GM23338 (cell line): ENCODE measurements around the gene CDON. TPM values are rescaled to one million over a fixed set of nuclear protein-coding genes. Genes with fewer than 3 reads are reported as not detected.

Source experiments
- ATAC-seq: fragments of 200-7000 bp; cut with Tn5 transposase; 3 replicates; pipeline ENCODE4 v1.9.1; 2020
- DNase-seq: peaks from one replicate; pipeline ENCODE4 v3.0.0-alpha.2; 2015; ENCODE audit warnings: low spot score
- H2AFZ ChIP-seq: fragments of 200-600 bp; sonication (generic); 2 replicates; pipeline ENCODE4 v1.8.0; 2016; ENCODE audit warnings: antibody characterized with exemption, mild to moderate bottlenecking, moderate library complexity
- H3F3A ChIP-seq: fragments of 200-600 bp; sonication (generic); replicated peaks from 2 replicates; pipeline ENCODE4 v1.8.0; 2017; ENCODE audit warnings: antibody characterized with exemption, mixed run types, low read depth
- H3K27ac ChIP-seq: fragments of 200-600 bp; sonication (generic); 2 replicates; pipeline ENCODE4 v1.6.1; 2016; ENCODE audit warnings: low read depth
- H3K27me3 ChIP-seq: fragments of 200-600 bp; sonication (generic); 2 replicates; pipeline ENCODE4 v1.8.0; 2016; ENCODE audit warnings: mild to moderate bottlenecking, mixed run types, moderate library complexity; ENCODE audit not compliant: insufficient read depth
- H3K36me3 ChIP-seq: fragments of 200-600 bp; sonication (generic); 2 replicates; pipeline ENCODE4 v1.8.0; 2016; ENCODE audit warnings: mild to moderate bottlenecking; ENCODE audit not compliant: insufficient read depth
- H3K4me1 ChIP-seq: fragments of 200-600 bp; sonication (generic); 2 replicates; pipeline ENCODE4 v1.8.0; 2016; ENCODE audit warnings: mild to moderate bottlenecking, moderate library complexity; ENCODE audit not compliant: insufficient read depth
- H3K4me2 ChIP-seq: fragments of 200-600 bp; sonication (generic); 2 replicates; pipeline ENCODE4 v1.7.1; 2017; ENCODE audit warnings: mixed run types
- H3K4me3 ChIP-seq: fragments of 200-600 bp; sonication (generic); 2 replicates; pipeline ENCODE4 v1.6.1; 2016; ENCODE audit warnings: mixed run types
- H3K79me2 ChIP-seq: fragments of 200-600 bp; sonication (generic); replicated peaks from 2 replicates; pipeline ENCODE4 v1.8.0; 2017; ENCODE audit warnings: mild to moderate bottlenecking; ENCODE audit not compliant: insufficient read depth
- H3K9me2 ChIP-seq: fragments of 200-600 bp; sonication (generic); 2 replicates; pipeline ENCODE4 v1.8.0; 2017; ENCODE audit not compliant: insufficient read depth
- H4K20me1 ChIP-seq: fragments of 200-600 bp; sonication (generic); replicated peaks from 2 replicates; pipeline ENCODE4 v1.8.0; 2017; ENCODE audit warnings: mild to moderate bottlenecking; ENCODE audit not compliant: insufficient read depth
- H3K27ac Mint-ChIP-seq: 2 replicates; pipeline ENCODE4 v1.8.0; 2020; ENCODE audit warnings: inconsistent platforms, mild to moderate bottlenecking, moderate library complexity, mixed read lengths
- H3K27me3 Mint-ChIP-seq: 3 replicates; pipeline ENCODE4 v1.8.0; 2022; ENCODE audit warnings: low read depth, mild to moderate bottlenecking, moderate library complexity, mixed read lengths, inconsistent platforms; ENCODE audit not compliant: insufficient read depth, poor library complexity
- H3K36me3 Mint-ChIP-seq: 3 replicates; pipeline ENCODE4 v1.8.0; 2021; ENCODE audit warnings: low read depth, mild to moderate bottlenecking, inconsistent platforms, moderate library complexity, mixed read lengths
- H3K4me1 Mint-ChIP-seq: 3 replicates; pipeline ENCODE4 v1.8.0; 2020; ENCODE audit warnings: mild to moderate bottlenecking, inconsistent platforms, mixed read lengths
- H3K4me3 Mint-ChIP-seq: 3 replicates; pipeline ENCODE4 v1.8.0; 2021; ENCODE audit warnings: moderate library complexity, mild to moderate bottlenecking, inconsistent platforms, mixed read lengths
- H3K9me3 Mint-ChIP-seq: 3 replicates; pipeline ENCODE4 v1.8.0; 2020; ENCODE audit warnings: moderate library complexity, mild to moderate bottlenecking, inconsistent platforms, mixed read lengths
- CREB1 ChIP-seq: fragments of 250-450 bp; sonication (Bioruptor Pico); IDR thresholded peaks from 2 replicates; pipeline ENCODE4 v1.5.0; 2020; ENCODE audit warnings: low read depth, mild to moderate bottlenecking, moderate library complexity
- CTCF ChIP-seq, 2 experiments: fragments of 200-600 bp in 1 of 2; sonication (generic) in 1 of 2; conservative IDR thresholded peaks; 2 replicates each; pipeline versions ENCODE4 v1.5.1 to v1.6.1; 2016 to 2017; ENCODE audit warnings: antibody characterized with exemption in 2 of 2, low read depth in 2 of 2, mild to moderate bottlenecking in 2 of 2, moderate library complexity in 1 of 2
- EZH2 ChIP-seq: fragments of 200-600 bp; sonication (generic); IDR thresholded peaks from one replicate; pipeline ENCODE4 v1.8.0; 2017; ENCODE audit warnings: antibody characterized with exemption, mild to moderate bottlenecking, low read depth; ENCODE audit not compliant: unreplicated experiment
- EZH2phosphoT487 ChIP-seq: fragments of 200-600 bp; sonication (generic); IDR thresholded peaks from one replicate; pipeline ENCODE4 v1.8.1; 2018; ENCODE audit warnings: antibody characterized with exemption; ENCODE audit not compliant: unreplicated experiment
- JUNB ChIP-seq: IDR thresholded peaks from one replicate; pipeline ENCODE4 v1.6.1; 2016; ENCODE audit warnings: antibody characterized with exemption; ENCODE audit not compliant: unreplicated experiment
- POLR2AphosphoS5 ChIP-seq: IDR thresholded peaks from 2 replicates; pipeline ENCODE4 v1.6.1; 2016; ENCODE audit warnings: antibody characterized with exemption, low read depth
- STAT1 ChIP-seq: IDR thresholded peaks from one replicate; pipeline ENCODE4 v1.6.1; 2016; ENCODE audit warnings: antibody characterized with exemption; ENCODE audit not compliant: unreplicated experiment
- ZNF114 ChIP-seq: fragments of 250-450 bp; sonication (Bioruptor Pico); IDR thresholded peaks from 2 replicates; pipeline ENCODE4 v1.5.0; 2020; ENCODE audit warnings: mild to moderate bottlenecking, moderate library complexity
- polyA plus RNA-seq: library from polyadenylated mRNA; unstranded; fragments of >200 nt; fragmentation: Nextera tagmentation; extraction: Ambion mirVana; gene quantifications from 2 replicates; pipeline ENCODE4 v1.2.1, GENCODE V29; 2016
- total RNA-seq: library from RNA; depleted of rRNA; stranded (reverse); fragments of >200 nt; shearing (Covaris generic); gene quantifications from 2 replicates; pipeline ENCODE4 v1.2.3, GENCODE V29; 2014
- TF ChIP-seq, protein P1 (sequence below): IDR thresholded peaks from one replicate; pipeline ENCODE4 v1.6.1; 2018; ENCODE audit warnings: antibody characterized with exemption; ENCODE audit not compliant: unreplicated experiment

CDON gene
- total and polyA plus RNA-seq, 2 experiments from 2014 or later, result 4.1 to 35.5 TPM

GRCh38 chr11:125921042-125921441 is 141.6 kb downstream of the CDON start:
- Mint-ChIP-seq H3K9me3 (no peaks in the 10 kb centered on the region), H3K4me3 (no peak overlapping the region), H3K4me1 (peaks cover 18% of the 10 kb centered on the region; the same call in 2 of the 3 replicates), H3K27me3 (peaks cover 1% of the 10 kb centered on the region), H3K27ac (no peak overlapping the region), H3K36me3 (no peaks in the 10 kb centered on the region)
- ATAC-seq (no peak), DNase-seq (no peak)
- TF ChIP-seq EZH2, result no peak
- TF ChIP-seq ZNF114 (CRISPR knock-in tag), result no peak
- TF ChIP-seq STAT1, result no peak
- TF ChIP-seq JUNB, result no peak
- no peak for TF ChIP-seq CREB1
- no peaks in the 10 kb centered on the region for H3K79me2 ChIP-seq
- no peak overlapping the region for H2AFZ ChIP-seq
- H3K4me2 ChIP-seq, result no peak overlapping the region
- no peaks in the 10 kb centered on the region for H3K27me3 ChIP-seq
- H3F3A ChIP-seq, result no peaks in the 10 kb centered on the region
- no peaks in the 10 kb centered on the region for H3K4me1 ChIP-seq
- H3K4me3 ChIP-seq, result no peak overlapping the region
- H4K20me1 ChIP-seq, result no peaks in the 10 kb centered on the region
- no peaks in the 10 kb centered on the region for H3K9me2 ChIP-seq
- no peaks in the 10 kb centered on the region for H3K36me3 ChIP-seq
- H3K27ac ChIP-seq, result no peak overlapping the region

DNA sequence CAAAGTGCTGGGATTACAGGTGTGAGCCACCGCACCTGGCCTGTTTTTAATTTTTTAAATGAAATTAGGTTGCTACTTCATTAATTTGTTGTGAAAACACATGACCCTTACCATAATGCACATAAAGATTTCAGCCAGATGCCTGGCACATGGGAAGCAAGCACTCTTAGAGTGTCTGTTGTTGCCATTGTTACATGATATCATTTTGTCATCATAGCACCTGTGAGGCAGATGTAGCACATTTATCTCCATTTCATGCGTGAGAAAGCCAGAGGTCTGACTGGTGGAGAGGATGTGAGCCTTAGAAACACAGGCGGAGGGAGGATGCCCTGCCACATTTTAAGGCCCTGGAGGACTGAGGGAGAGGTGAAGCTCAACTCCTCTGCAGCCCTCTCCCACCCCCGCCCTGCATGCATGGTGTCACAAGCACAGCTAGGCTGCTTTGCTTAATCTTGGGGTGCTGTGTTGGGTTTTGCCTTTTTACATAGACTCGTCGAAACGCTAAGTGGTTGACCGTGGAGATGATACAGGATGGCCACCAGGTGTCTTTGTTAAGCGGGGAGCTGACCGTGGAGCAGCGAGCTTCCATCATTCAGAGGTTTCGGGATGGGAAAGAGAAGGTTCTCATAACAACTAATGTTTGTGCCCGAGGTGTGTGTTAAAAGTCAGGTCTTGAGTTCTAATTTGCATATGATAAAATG is 144.4 kb downstream of the CDON start:
- H3K79me2 ChIP-seq, result no peaks in the 10 kb centered on the region
- peak; percentile 53 for DNase-seq
- H3K36me3 Mint-ChIP-seq, result no peaks in the 10 kb centered on the region
- H3K4me1 ChIP-seq, result no peaks in the 10 kb centered on the region
- H3K4me2 ChIP-seq, result no peak overlapping the region
- ATAC-seq, result peak; percentile 65
- H3K4me1 Mint-ChIP-seq, result peaks cover 8% of the 10 kb centered on the region; the same call in 2 of the 3 replicates
- H3K9me3 Mint-ChIP-seq, result no peaks in the 10 kb centered on the region
- TF ChIP-seq EZH2phosphoT487, result no peak
- TF ChIP-seq CTCF (conservative IDR thresholded peaks at IDR 0.05; ENCODE audit: low read depth in 2 of 2), result peak; percentile 36 to 41
- TF ChIP-seq, protein P1, sequence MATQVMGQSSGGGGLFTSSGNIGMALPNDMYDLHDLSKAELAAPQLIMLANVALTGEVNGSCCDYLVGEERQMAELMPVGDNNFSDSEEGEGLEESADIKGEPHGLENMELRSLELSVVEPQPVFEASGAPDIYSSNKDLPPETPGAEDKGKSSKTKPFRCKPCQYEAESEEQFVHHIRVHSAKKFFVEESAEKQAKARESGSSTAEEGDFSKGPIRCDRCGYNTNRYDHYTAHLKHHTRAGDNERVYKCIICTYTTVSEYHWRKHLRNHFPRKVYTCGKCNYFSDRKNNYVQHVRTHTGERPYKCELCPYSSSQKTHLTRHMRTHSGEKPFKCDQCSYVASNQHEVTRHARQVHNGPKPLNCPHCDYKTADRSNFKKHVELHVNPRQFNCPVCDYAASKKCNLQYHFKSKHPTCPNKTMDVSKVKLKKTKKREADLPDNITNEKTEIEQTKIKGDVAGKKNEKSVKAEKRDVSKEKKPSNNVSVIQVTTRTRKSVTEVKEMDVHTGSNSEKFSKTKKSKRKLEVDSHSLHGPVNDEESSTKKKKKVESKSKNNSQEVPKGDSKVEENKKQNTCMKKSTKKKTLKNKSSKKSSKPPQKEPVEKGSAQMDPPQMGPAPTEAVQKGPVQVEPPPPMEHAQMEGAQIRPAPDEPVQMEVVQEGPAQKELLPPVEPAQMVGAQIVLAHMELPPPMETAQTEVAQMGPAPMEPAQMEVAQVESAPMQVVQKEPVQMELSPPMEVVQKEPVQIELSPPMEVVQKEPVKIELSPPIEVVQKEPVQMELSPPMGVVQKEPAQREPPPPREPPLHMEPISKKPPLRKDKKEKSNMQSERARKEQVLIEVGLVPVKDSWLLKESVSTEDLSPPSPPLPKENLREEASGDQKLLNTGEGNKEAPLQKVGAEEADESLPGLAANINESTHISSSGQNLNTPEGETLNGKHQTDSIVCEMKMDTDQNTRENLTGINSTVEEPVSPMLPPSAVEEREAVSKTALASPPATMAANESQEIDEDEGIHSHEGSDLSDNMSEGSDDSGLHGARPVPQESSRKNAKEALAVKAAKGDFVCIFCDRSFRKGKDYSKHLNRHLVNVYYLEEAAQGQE, result no peak
- TF ChIP-seq POLR2AphosphoS5, result no peak
- H3K9me2 ChIP-seq, result no peaks in the 10 kb centered on the region
- no peaks in the 10 kb centered on the region for H3F3A ChIP-seq
- no peak overlapping the region for H3K27ac ChIP-seq
- no peak overlapping the region for H3K4me3 ChIP-seq
- H2AFZ ChIP-seq, result no peak overlapping the region
- no peaks in the 10 kb centered on the region for H4K20me1 ChIP-seq
- no peaks in the 10 kb centered on the region for H3K27me3 ChIP-seq
- no peak overlapping the region; the same call in 2 of the 3 replicates for H3K4me3 Mint-ChIP-seq
- H3K27ac Mint-ChIP-seq, result no peak overlapping the region
- H3K27me3 Mint-ChIP-seq, result peaks cover 1% of the 10 kb centered on the region
- H3K36me3 ChIP-seq, result no peaks in the 10 kb centered on the region
